Adrenal gland (tissue), 5 donors: Measurements from ENCODE around the gene PRR5.

ENCODE experiments used
- POLR2A ChIP-seq, 2 donors: fragments of 450-650 bp; IDR thresholded peaks; one replicate each; pipeline ENCODE4 v1.6.1; 2017; ENCODE audit warnings: antibody characterized with exemption in 2 of 2, mild to moderate bottlenecking in 2 of 2, moderate library complexity in 1 of 2
- TF ChIP-seq, protein P1 (sequence below), 6 experiments: fragments of 450-650 bp in 4 of 6; fragments of 200-600 bp in 2 of 6; sonication (generic) in 1 of 6; IDR thresholded peaks; 1 replicate in 5 of 6; 2 replicates in 1 of 6; pipeline versions ENCODE4 v1.5.1 to v1.8.0; 2016 to 2021; ENCODE audit warnings: antibody characterized with exemption in 6 of 6, mild to moderate bottlenecking in 2 of 6, moderate library complexity in 1 of 6
- donor health status: DM: no; HTN: no; CAD: no.

DNA sequence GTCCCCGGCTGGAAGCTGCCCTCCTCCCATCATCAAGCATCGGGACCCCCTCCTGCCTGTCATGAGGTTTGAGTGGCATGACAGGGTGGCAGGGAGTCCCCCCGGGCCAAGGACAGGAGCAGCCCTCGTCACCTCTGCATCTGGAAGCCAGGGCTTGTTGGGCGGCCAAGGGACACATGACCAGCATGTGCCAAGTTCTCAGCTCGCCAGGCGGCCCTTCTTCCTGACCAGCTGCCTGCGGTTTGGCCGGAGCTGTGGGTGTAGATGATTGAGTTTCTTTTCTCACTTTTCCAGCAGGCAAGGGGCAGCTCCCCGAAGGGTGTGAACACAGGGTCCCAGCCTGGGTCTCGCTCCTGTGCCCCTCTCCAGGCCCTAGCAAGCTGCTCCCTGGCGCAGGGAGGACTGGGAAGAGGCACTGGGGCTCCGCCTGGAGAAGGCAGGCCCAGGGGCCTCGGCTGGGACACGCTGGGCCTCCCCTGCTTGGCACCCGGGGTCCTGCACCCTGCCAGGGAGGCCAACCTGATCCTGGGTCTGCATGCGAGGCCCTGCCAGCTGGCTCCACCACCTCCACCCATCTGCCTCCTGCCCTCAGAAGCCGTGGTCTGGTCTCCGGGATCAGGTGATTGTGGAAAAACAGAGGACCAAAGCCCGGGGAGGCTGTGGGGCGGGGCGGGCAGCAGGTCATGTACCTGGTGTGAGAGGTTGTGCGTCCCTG, 63.7 kb downstream of the PRR5 start:
- TF ChIP-seq, protein P1, sequence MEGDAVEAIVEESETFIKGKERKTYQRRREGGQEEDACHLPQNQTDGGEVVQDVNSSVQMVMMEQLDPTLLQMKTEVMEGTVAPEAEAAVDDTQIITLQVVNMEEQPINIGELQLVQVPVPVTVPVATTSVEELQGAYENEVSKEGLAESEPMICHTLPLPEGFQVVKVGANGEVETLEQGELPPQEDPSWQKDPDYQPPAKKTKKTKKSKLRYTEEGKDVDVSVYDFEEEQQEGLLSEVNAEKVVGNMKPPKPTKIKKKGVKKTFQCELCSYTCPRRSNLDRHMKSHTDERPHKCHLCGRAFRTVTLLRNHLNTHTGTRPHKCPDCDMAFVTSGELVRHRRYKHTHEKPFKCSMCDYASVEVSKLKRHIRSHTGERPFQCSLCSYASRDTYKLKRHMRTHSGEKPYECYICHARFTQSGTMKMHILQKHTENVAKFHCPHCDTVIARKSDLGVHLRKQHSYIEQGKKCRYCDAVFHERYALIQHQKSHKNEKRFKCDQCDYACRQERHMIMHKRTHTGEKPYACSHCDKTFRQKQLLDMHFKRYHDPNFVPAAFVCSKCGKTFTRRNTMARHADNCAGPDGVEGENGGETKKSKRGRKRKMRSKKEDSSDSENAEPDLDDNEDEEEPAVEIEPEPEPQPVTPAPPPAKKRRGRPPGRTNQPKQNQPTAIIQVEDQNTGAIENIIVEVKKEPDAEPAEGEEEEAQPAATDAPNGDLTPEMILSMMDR (IDR thresholded peaks at IDR 0.05): no peak
- TF ChIP-seq POLR2A (IDR thresholded peaks at IDR 0.05): no peak
